ENCODE results near the gene SMIM29.

DNA sequence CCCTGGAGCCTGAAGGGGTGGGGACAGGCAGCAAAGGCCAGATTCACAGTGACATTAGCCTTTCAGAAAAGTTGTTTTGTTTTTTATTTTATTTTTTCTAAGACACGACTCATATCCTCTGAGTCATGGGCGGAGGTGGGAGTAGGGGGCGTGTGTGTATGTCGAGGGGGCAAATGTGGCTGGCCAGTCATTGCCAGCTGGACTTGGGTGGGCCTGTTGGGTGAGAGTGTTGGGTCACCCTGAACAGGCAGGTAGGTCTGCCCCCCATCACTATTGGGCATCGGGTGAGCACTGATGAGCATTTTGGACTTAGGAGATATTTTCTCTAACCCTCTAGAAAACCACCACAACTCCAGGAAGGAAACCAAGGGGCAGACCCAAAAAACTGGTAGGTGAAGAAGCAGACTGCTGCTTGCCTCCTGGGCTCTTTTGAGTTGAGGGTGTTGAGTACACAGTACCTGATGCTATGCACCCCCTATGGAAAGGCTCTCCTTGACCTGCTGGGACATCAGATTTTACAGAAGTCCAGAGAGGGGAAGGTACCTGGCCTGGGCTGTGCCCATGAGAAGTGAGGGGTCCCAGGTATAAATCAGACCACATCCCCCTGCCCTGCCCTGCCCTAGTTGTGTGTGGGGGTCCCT lies 5.6 kb downstream of the SMIM29 start:
- no peak for TF ChIP-seq CTCF (IDR thresholded peaks at IDR 0.05; ENCODE audit: poor library complexity)
- no peak for TF ChIP-seq EZH2phosphoT487 (IDR thresholded peaks at IDR 0.05; ENCODE audit: low read depth, severe bottlenecking, unreplicated experiment)
